GM13977 (cell line): ENCODE results near the gene TMA7B.

ENCODE experiments used
- DNase-seq: peaks from one replicate; pipeline ENCODE4 v3.0.0; 2012; ENCODE audit warnings: low spot score
- CTCF ChIP-seq: IDR thresholded peaks from 2 replicates; pipeline ENCODE4 v1.5.1; 2012; ENCODE audit warnings: mild to moderate bottlenecking, control low read depth; ENCODE audit not compliant: insufficient read depth; ENCODE audit errors: extremely low read depth, missing control alignments
- in situ Hi-C: fragments of 300-500 bp; cut with MboI; formaldehyde crosslinking; loops from one replicate; pipeline ENCODE4 v1.12.0; 2022; ENCODE audit warnings: low sequenced_read_pairs, low pct_unique_long_range_greater_than_20kb, mixed read lengths, inconsistent platforms; ENCODE audit not compliant: unreplicated experiment

TMA7B gene

GRCh38 chr22:40002935-40003715 lies 42.9 kb downstream of the TMA7B start:
- in situ Hi-C loops: no loop called here
- no peak for TF ChIP-seq CTCF
- DNase-seq: no peak

GRCh38 chr22:40004836-40005235 lies 44.6 kb downstream of the TMA7B start:
- DNase-seq: no peak
- in situ Hi-C loops: no loop called here
- TF ChIP-seq CTCF: no peak

GRCh38 chr22:40006641-40007040 lies 46.4 kb downstream of the TMA7B start:
- no peak for TF ChIP-seq CTCF
- DNase-seq: no peak
- in situ Hi-C loops: no loop called here

- in situ Hi-C loops: no loop called here
- TF ChIP-seq CTCF: no peak
- no peak for DNase-seq
Measured at GRCh38 chr22:40007853-40008710, 47.9 kb downstream of the TMA7B start.

GRCh38 chr22:40008726-40009291 lies 48.6 kb downstream of the TMA7B start:
- in situ Hi-C loops: no loop called here
- DNase-seq: no peak
- TF ChIP-seq CTCF: no peak

- in situ Hi-C loops: no loop called here
- TF ChIP-seq CTCF: no peak
- no peak for DNase-seq
Measured at GRCh38 chr22:40009292-40009774, 49.1 kb downstream of the TMA7B start.
